OCI-LY3 (cell line): ENCODE data around the gene TTC39A.

Source experiments
- H2AFZ ChIP-seq: fragments of 200-600, 300-600 bp; shearing (Covaris generic); 2 replicates; pipeline ENCODE4 v1.6.0; 2014; ENCODE audit warnings: antibody characterized with exemption, low read depth, low read length
- H3K27ac ChIP-seq: fragments of 200-600, 300-600 bp; sonication (generic); 2 replicates; pipeline ENCODE4 v1.5.1; 2014; ENCODE audit warnings: mild to moderate bottlenecking, low read length, moderate library complexity, mixed read lengths
- H3K27me3 ChIP-seq: fragments of 200-600, 300-600 bp; sonication (generic); 2 replicates; pipeline ENCODE4 v1.6.1; 2014; ENCODE audit warnings: low read depth, low read length, mixed read lengths
- H3K36me3 ChIP-seq: fragments of 200-600, 300-600 bp; sonication (generic); replicated peaks from 2 replicates; pipeline ENCODE3; 2014; ENCODE audit warnings: low read depth, low read length, mixed read lengths
- H3K4me1 ChIP-seq: fragments of 300-600, 200-600 bp; sonication (generic); 2 replicates; pipeline ENCODE4 v1.6.1; 2014; ENCODE audit warnings: low read length, mixed read lengths
- H3K4me2 ChIP-seq: fragments of 200-600, 300-600 bp; sonication (generic); 2 replicates; pipeline ENCODE4 v1.6.1; 2014; ENCODE audit warnings: low read length, mixed read lengths
- H3K4me3 ChIP-seq: fragments of 300-600, 200-600 bp; sonication (generic); 2 replicates; pipeline ENCODE4 v1.5.1; 2014; ENCODE audit warnings: antibody characterized with exemption, mild to moderate bottlenecking, low read length, moderate library complexity
- H3K79me2 ChIP-seq: fragments of 300-600, 200-600 bp; shearing (Covaris generic); 2 replicates; pipeline ENCODE4 v1.6.1; 2014; ENCODE audit warnings: mild to moderate bottlenecking, low read length, mixed read lengths
- H3K9ac ChIP-seq: fragments of 300-600, 200-600 bp; shearing (Covaris generic); 2 replicates; pipeline ENCODE4 v1.6.0; 2014; ENCODE audit warnings: mild to moderate bottlenecking, low read length, moderate library complexity
- H3K9me3 ChIP-seq: fragments of 200-600, 300-600 bp; shearing (Covaris generic); 2 replicates; pipeline ENCODE4 v1.6.1; 2014; ENCODE audit warnings: low read length, mixed read lengths; ENCODE audit not compliant: insufficient read depth
- H4K20me1 ChIP-seq: fragments of 200-600, 300-600 bp; sonication (generic); 2 replicates; pipeline ENCODE4 v1.6.1; 2016; ENCODE audit warnings: low read length, mixed read lengths; ENCODE audit not compliant: insufficient read depth
- CTCF ChIP-seq: fragments of 200-600, 300-600 bp; sonication (generic); IDR thresholded peaks from 2 replicates; pipeline ENCODE4 v1.5.1; 2014; ENCODE audit warnings: antibody characterized with exemption, low read length, low read depth
- EZH2phosphoT487 ChIP-seq: fragments of 200-600 bp; shearing (Covaris generic); IDR thresholded peaks from 2 replicates; pipeline ENCODE4 v1.6.1; 2018; ENCODE audit warnings: antibody characterized with exemption, mixed run types, low read depth

TTC39A gene

GRCh38 chr1:51296383-51297357 is 33.7 kb downstream of the TTC39A start:
- H3K9ac ChIP-seq = peak overlapping the region; percentile 67
- no peaks in the 10 kb centered on the region for H3K27me3 ChIP-seq
- peak overlapping the region; percentile 91 for H3K4me2 ChIP-seq
- TF ChIP-seq CTCF (peak; percentile 76), EZH2phosphoT487 (no peak)
- H3K79me2 ChIP-seq = no peaks in the 10 kb centered on the region
- peak overlapping the region; percentile 85 for H3K4me3 ChIP-seq
- no peak overlapping the region for H3K27ac ChIP-seq
- peaks cover 4% of the 10 kb centered on the region; the same call in 1 of the 2 replicates for H3K4me1 ChIP-seq
- no peaks in the 10 kb centered on the region for H4K20me1 ChIP-seq
- peak overlapping the region; percentile 92 for H2AFZ ChIP-seq
- no peaks in the 10 kb centered on the region for H3K9me3 ChIP-seq
- H3K36me3 ChIP-seq = no peaks in the 10 kb centered on the region

- Histone ChIP-seq H3K4me3 (no peak overlapping the region), H3K9ac (no peak overlapping the region), H3K27me3 (no peaks in the 10 kb centered on the region), H3K79me2 (no peaks in the 10 kb centered on the region), H3K4me2 (no peak overlapping the region), H4K20me1 (no peaks in the 10 kb centered on the region), H3K27ac (no peak overlapping the region), H3K9me3 (no peaks in the 10 kb centered on the region), H2AFZ (no peak overlapping the region), H3K4me1 (peaks cover 4% of the 10 kb centered on the region; the same call in 1 of the 2 replicates), H3K36me3 (no peaks in the 10 kb centered on the region)
- TF ChIP-seq EZH2phosphoT487 (no peak), CTCF (no peak)
Observed at GRCh38 chr1:51295926-51296325, 34.4 kb downstream of the TTC39A start.

- H3K9me3 ChIP-seq = no peaks in the 10 kb centered on the region
- H2AFZ ChIP-seq = no peak overlapping the region
- H3K36me3 ChIP-seq = no peaks in the 10 kb centered on the region
- H3K79me2 ChIP-seq = no peaks in the 10 kb centered on the region
- no peaks in the 10 kb centered on the region for H3K27me3 ChIP-seq
- no peak overlapping the region for H3K9ac ChIP-seq
- no peak for TF ChIP-seq EZH2phosphoT487
- TF ChIP-seq CTCF = no peak
- no peak overlapping the region for H3K4me3 ChIP-seq
- no peak overlapping the region for H3K27ac ChIP-seq
- H3K4me1 ChIP-seq = peaks cover 4% of the 10 kb centered on the region; the same call in 1 of the 2 replicates
- H4K20me1 ChIP-seq = no peaks in the 10 kb centered on the region
- H3K4me2 ChIP-seq = no peak overlapping the region
Observed at GRCh38 chr1:51294566-51295184, 35.7 kb downstream of the TTC39A start.

GRCh38 chr1:51293898-51294515 is 36.4 kb downstream of the TTC39A start:
- no peak overlapping the region for H3K4me3 ChIP-seq
- TF ChIP-seq CTCF (no peak), EZH2phosphoT487 (no peak)
- H3K27me3 ChIP-seq = no peaks in the 10 kb centered on the region
- no peaks in the 10 kb centered on the region for H4K20me1 ChIP-seq
- H3K36me3 ChIP-seq = no peaks in the 10 kb centered on the region
- peaks cover 4% of the 10 kb centered on the region; the same call in 1 of the 2 replicates for H3K4me1 ChIP-seq
- no peak overlapping the region for H2AFZ ChIP-seq
- H3K4me2 ChIP-seq = no peak overlapping the region
- H3K9me3 ChIP-seq = no peaks in the 10 kb centered on the region
- H3K79me2 ChIP-seq = no peaks in the 10 kb centered on the region
- no peak overlapping the region for H3K27ac ChIP-seq
- H3K9ac ChIP-seq = no peak overlapping the region
